ENCODE measurements around the gene GPR68. TPM values are rescaled to one million over a fixed set of nuclear protein-coding genes. Genes with fewer than 3 reads are reported as not detected.

Gene GPR68
- polyA plus RNA-seq, 1 donor from 2014 or later: 2.1 TPM

GRCh38 chr14:91293281-91293680 is 48.8 kb upstream of the GPR68 start:
- no peaks in the 10 kb centered on the region for H3K27me3 ChIP-seq (ENCODE audit: insufficient read depth, low read depth, low read length)
- no peak overlapping the region for H3K27ac ChIP-seq (ENCODE audit: low read length)
- no peak overlapping the region for H3K4me3 ChIP-seq (ENCODE audit: low read length)
- no peak overlapping the region for H3K4me2 ChIP-seq (ENCODE audit: low read length)
- H2AFZ ChIP-seq (ENCODE audit: low read depth, low read length): no peak overlapping the region
- H3K9me2 ChIP-seq (ENCODE audit: insufficient read depth, low read length): no peaks in the 10 kb centered on the region
- TF ChIP-seq SMC3 (conservative IDR thresholded peaks at IDR 0.05; ENCODE audit: poor library complexity): no peak
- no peak for TF ChIP-seq REST (IDR thresholded peaks at IDR 0.05; ENCODE audit: borderline replicate concordance)
- no peak for TF ChIP-seq TAF1 (IDR thresholded peaks at IDR 0.05; ENCODE audit: low read depth)
- TF ChIP-seq MXI1 (conservative IDR thresholded peaks at IDR 0.05; ENCODE audit: poor library complexity, severe bottlenecking): no peak
- TF ChIP-seq RAD21 (conservative IDR thresholded peaks at IDR 0.05): no peak
- no peak for TF ChIP-seq CTCF (IDR thresholded peaks at IDR 0.05; ENCODE audit: poor library complexity, severe bottlenecking)
- TF ChIP-seq EP300 (conservative IDR thresholded peaks at IDR 0.05; ENCODE audit: poor library complexity, severe bottlenecking): no peak
- no peak for TF ChIP-seq EZH2 (IDR thresholded peaks at IDR 0.05; ENCODE audit: borderline replicate concordance, insufficient read depth, low read length, poor library complexity, severe bottlenecking)
- no peak for TF ChIP-seq POLR2AphosphoS5 (IDR thresholded peaks at IDR 0.05)
- H3K36me3 ChIP-seq (ENCODE audit: insufficient read depth, low read length): no peaks in the 10 kb centered on the region
- no peak overlapping the region for H3K9ac ChIP-seq (ENCODE audit: low read length)
- H3F3A ChIP-seq (ENCODE audit: insufficient read depth, low read length, poor library complexity, severe bottlenecking): no peaks in the 10 kb centered on the region
- no peaks in the 10 kb centered on the region for H3K9me3 ChIP-seq (ENCODE audit: low read length)
- H3K79me2 ChIP-seq (replicated peaks; ENCODE audit: insufficient read depth, low read length): no peaks in the 10 kb centered on the region
- no peaks in the 10 kb centered on the region for H4K20me1 ChIP-seq (ENCODE audit: insufficient read depth)

- Histone ChIP-seq H3F3A (ENCODE audit: insufficient read depth, low read length, poor library complexity, severe bottlenecking) (no peaks in the 10 kb centered on the region), H3K4me2 (ENCODE audit: low read length) (no peak overlapping the region), H2AFZ (ENCODE audit: low read depth, low read length) (no peak overlapping the region), H3K9ac (ENCODE audit: low read length) (no peak overlapping the region), H3K79me2 (replicated peaks; ENCODE audit: insufficient read depth, low read length) (no peaks in the 10 kb centered on the region), H3K9me2 (ENCODE audit: insufficient read depth, low read length) (no peaks in the 10 kb centered on the region), H4K20me1 (ENCODE audit: insufficient read depth) (no peaks in the 10 kb centered on the region), H3K27me3 (ENCODE audit: insufficient read depth, low read depth, low read length) (no peaks in the 10 kb centered on the region), H3K9me3 (ENCODE audit: low read length) (no peaks in the 10 kb centered on the region), H3K27ac (ENCODE audit: low read length) (no peak overlapping the region), H3K36me3 (ENCODE audit: insufficient read depth, low read length) (no peaks in the 10 kb centered on the region), H3K4me3 (ENCODE audit: low read length) (no peak overlapping the region)
- no peak for TF ChIP-seq REST (IDR thresholded peaks at IDR 0.05; ENCODE audit: borderline replicate concordance)
- no peak for TF ChIP-seq EZH2 (IDR thresholded peaks at IDR 0.05; ENCODE audit: borderline replicate concordance, insufficient read depth, low read length, poor library complexity, severe bottlenecking)
- no peak for TF ChIP-seq POLR2AphosphoS5 (IDR thresholded peaks at IDR 0.05)
- no peak for TF ChIP-seq EP300 (conservative IDR thresholded peaks at IDR 0.05; ENCODE audit: poor library complexity, severe bottlenecking)
- no peak for TF ChIP-seq TAF1 (IDR thresholded peaks at IDR 0.05; ENCODE audit: low read depth)
- TF ChIP-seq SMC3 (conservative IDR thresholded peaks at IDR 0.05; ENCODE audit: poor library complexity): no peak
- no peak for TF ChIP-seq CTCF (IDR thresholded peaks at IDR 0.05; ENCODE audit: poor library complexity, severe bottlenecking)
- TF ChIP-seq RAD21 (conservative IDR thresholded peaks at IDR 0.05): no peak
- no peak for TF ChIP-seq MXI1 (conservative IDR thresholded peaks at IDR 0.05; ENCODE audit: poor library complexity, severe bottlenecking)
Measured at GRCh38 chr14:91292491-91292890, 48.0 kb upstream of the GPR68 start.

All from neural cell (in vitro differentiated cells).